GM18870 (cell line): ENCODE data around the gene ARHGEF10L.
"Not testable (repeated sequence)": the region's sequence is repeated elsewhere in the genome, so short reads cannot be mapped to it uniquely, and the experiment has no call there.

ENCODE experiments used
- ATAC-seq: cut with Tn5 transposase; IDR thresholded peaks from one replicate; pipeline ENCODE4 v1.9.1; 2021; ENCODE audit warnings: moderate library complexity; ENCODE audit not compliant: unreplicated experiment

Gene ARHGEF10L, protein sequence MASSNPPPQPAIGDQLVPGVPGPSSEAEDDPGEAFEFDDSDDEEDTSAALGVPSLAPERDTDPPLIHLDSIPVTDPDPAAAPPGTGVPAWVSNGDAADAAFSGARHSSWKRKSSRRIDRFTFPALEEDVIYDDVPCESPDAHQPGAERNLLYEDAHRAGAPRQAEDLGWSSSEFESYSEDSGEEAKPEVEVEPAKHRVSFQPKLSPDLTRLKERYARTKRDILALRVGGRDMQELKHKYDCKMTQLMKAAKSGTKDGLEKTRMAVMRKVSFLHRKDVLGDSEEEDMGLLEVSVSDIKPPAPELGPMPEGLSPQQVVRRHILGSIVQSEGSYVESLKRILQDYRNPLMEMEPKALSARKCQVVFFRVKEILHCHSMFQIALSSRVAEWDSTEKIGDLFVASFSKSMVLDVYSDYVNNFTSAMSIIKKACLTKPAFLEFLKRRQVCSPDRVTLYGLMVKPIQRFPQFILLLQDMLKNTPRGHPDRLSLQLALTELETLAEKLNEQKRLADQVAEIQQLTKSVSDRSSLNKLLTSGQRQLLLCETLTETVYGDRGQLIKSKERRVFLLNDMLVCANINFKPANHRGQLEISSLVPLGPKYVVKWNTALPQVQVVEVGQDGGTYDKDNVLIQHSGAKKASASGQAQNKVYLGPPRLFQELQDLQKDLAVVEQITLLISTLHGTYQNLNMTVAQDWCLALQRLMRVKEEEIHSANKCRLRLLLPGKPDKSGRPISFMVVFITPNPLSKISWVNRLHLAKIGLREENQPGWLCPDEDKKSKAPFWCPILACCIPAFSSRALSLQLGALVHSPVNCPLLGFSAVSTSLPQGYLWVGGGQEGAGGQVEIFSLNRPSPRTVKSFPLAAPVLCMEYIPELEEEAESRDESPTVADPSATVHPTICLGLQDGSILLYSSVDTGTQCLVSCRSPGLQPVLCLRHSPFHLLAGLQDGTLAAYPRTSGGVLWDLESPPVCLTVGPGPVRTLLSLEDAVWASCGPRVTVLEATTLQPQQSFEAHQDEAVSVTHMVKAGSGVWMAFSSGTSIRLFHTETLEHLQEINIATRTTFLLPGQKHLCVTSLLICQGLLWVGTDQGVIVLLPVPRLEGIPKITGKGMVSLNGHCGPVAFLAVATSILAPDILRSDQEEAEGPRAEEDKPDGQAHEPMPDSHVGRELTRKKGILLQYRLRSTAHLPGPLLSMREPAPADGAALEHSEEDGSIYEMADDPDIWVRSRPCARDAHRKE (N-terminal part only)

DNA sequence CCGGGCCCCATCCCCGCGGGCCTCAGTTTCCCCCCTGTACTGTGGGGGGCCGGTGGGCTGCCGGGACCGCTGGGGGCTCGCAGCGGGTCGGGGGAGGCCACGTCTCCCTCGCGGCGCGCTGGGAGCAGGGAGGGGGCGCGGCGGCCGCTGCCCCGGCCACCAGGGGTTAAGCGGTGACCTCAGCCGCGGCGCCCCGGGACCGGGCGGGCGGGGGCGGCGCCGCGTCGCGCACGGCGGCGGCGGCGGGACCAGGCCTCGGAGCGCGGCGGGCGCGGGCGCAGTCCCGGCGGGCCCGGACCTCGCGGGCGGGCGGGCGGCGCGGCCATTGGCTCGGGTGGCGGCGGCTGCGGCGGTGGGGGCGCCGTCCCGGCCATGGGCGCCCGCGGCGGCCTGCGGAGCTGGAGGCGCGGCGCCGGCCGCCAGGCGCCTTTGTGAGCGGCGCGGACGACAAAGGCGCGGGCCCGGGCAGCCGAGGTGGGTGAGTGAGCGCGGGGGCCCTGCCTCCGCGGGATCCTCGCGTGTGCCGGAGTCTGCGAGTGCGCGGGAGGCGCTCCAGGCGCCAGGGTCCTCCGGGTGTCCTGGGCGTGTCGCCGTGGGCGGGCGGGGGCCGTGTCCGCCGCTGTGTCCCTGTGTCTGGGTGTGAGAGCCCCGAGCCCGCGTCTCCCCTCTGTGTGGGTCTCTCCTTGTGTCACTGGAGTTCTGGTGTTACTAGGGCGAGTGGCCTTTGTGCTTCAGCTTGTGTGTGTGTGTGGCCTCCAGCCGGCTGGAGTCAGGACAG, at the start of gene ARHGEF10L:
ARHGEF10L (plus strand) TSS at position 222 of the 778 bp plus-strand sequence. CDS start 40,898 bp downstream, outside the sequence.
- ATAC-seq: no peak

DNA sequence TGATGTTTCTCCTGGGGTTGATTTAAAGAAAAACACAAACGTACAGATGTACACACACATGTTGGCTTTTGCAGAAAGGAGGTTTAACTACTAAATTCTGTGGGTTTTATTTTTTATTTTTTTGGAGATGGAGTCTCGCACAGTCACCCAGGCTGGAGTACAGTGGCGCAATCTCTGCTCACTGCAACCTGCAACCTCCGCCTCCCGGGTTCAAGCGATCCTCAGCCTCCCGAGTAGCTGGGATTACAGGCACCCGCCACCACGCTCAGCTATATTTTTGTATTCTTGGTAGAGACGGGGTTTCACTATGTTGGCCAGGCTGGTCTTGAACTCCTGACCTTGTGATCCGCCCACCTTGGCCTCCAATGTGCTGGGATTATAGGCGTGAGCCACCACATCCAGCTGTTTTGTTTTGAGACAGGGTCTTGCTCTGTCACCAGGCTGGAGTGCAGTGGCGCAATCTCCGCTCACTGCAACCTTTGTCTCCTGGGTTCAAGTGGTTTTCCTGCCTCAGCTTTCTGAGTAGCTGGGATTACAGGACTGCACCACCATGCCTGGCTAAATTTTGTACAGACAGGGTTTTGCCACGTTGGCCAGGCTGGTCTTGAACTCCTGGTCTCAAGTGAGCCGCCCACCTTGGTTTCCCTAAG, 49.6 kb upstream of the ARHGEF10L start:
- not testable (repeated sequence) for ATAC-seq

DNA sequence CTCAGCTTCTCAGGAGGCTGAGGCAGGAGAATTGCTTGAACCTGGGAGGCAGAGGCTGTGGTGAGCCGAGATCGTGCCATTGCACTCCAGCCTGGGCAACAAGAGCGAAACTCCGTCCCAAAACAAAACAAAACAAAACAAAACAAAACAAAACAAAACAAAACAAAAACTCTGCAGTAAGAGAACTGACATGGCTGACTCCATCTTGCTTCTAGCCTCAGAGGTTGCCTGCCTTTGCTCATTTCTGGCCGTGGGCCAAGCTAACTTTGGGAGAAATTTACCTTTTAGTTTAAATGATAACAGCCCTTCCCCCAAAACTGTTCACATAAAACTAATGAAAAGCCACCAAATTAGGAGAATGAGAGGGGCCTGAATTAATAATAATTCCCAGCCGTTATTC, 48.8 kb upstream of the ARHGEF10L start:
- ATAC-seq: not testable (repeated sequence)

DNA sequence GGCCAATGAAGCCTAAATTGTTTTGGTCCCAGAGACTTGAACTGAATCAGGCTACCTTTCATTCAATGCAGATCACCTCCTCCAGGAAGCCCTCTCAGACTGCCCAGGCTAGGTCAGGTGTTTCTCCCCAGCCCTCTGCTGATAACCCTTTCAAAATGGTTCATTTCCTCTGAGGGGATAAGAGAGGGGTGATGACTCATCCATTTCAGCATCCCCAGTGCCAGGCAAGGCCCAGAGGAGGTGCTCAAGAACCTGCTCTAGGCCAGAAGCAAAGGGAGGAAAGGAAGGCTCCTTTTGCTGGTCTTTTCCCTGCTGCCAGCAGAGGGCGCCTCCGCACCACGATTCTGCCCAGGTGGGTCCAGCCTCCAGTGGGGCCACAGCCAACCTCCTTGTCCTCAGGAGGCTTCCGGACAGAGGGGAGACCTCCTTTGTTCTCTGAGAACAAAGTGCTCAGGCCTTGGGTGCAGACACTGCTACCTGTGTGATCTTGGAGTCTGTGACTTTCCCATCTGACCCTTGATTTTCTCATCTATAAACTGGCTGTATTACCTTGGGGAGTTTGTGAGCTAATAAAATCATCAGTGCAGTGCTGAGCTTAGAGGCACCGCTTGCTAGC, 45.3 kb upstream of the ARHGEF10L start:
- no peak for ATAC-seq

DNA sequence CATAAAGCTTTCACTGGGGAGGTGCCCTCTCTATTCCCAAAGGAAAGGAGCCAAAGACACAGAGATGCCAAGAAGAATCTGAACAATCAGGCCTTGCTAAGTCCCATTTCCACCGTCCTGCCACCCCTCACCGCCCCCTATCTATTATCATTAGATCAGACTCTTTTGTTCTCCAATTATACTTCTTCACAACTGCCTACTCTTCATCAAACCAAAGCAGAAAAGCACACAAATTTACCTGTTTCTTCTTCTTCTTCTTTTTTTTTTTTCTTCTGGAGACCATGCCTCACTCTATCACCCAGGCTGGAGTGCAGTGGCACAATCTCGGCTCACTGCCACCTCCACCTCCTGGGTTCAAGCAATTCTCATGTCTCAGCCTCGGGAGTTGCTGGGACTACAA, 43.1 kb upstream of the ARHGEF10L start:
- ATAC-seq: no peak

- ATAC-seq: no peak
These were observed 41.3 kb upstream of the ARHGEF10L start for GRCh38 chr1:17498214-17498613.

GRCh38 chr1:17502326-17502778, 37.1 kb upstream of the ARHGEF10L start:
- ATAC-seq: no peak

- ATAC-seq: no peak
These were observed 36.4 kb upstream of the ARHGEF10L start for GRCh38 chr1:17503146-17503545.

DNA sequence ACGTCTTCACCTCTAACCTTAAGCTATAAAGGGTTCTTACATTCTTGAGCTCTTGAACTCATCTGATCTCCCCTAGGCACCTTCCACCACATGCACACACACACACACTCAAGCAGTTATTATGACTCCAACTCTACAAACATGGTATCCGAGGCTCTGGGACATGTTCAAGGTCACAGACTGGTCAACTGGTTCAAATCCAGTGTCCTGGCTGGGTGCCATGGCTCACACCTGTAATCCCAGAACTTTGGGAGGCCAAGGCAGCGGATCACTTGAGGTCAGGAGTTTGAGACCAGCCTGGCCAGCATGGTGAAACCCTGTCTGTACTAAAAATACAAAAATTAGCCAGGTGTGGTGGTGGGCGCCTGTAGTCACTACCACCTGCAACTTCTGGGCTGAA, 32.3 kb upstream of the ARHGEF10L start:
- not testable (repeated sequence) for ATAC-seq

- no peak for ATAC-seq
These were observed 31.6 kb upstream of the ARHGEF10L start for GRCh38 chr1:17507915-17508314.

GRCh38 chr1:17509363-17509762, 30.1 kb upstream of the ARHGEF10L start:
- ATAC-seq: no peak

DNA sequence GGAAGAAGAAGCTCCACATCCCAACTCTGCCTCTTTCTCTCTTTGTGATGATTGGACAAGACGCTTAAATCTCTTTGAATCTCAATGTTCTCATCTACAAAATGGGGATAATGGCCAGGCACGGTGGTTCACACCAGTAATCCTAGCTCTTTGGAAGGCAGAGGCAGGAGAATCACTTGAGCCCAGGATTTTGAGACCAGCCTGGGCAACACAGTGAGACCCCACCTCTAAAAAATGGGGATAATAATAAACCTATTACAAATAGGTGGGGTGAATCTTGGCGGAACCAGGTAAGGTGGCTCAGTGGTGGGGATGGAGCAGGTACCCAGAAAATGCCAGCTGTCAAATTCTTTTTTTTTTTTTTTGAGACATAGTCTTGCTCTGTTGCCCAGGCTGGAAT, 29.4 kb upstream of the ARHGEF10L start:
- ATAC-seq: no peak

DNA sequence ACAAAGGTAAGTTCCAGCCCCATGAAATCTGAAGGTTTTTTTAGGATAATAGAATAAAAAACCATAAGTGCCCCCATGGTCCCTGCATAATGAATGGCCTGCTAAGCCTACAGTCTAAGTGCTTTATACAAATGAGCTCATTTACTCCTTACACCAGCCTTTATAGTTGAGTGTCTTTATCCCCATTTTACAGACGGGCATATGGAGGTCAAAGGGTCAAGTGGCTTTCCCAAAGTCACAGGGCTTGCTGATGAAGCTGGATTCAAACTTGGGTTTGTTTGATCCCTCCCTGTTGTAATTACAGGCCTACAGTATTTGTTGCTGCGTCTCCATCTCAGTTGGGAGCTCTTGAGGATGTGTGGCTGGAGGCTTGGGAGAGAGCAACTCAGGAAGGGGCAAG, 28.3 kb upstream of the ARHGEF10L start:
- no peak for ATAC-seq

- ATAC-seq: no peak
These were observed 26.4 kb upstream of the ARHGEF10L start for GRCh38 chr1:17513131-17513530.

DNA sequence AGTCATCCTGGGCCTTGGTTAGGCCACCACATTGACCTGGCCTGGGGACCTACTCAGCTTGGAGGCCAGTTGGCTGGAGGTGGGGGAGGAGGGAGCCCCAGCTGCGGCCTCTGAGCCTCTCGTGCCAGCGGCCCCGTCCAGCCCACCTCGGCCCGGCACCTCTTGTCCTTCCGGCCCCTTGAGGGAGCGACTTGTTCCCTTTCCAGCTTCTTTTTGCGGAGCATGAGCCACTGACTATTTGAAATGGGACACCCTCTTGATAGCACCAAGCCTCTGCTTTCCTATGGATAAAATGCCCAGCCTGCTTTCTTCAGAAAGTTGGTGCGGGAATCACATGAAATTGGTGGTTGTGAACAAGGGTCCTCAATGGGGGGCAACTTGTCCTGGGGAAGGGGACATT, 24.7 kb upstream of the ARHGEF10L start:
- ATAC-seq: no peak

- no peak for ATAC-seq
These were observed 23.6 kb upstream of the ARHGEF10L start for GRCh38 chr1:17515902-17516301.

DNA sequence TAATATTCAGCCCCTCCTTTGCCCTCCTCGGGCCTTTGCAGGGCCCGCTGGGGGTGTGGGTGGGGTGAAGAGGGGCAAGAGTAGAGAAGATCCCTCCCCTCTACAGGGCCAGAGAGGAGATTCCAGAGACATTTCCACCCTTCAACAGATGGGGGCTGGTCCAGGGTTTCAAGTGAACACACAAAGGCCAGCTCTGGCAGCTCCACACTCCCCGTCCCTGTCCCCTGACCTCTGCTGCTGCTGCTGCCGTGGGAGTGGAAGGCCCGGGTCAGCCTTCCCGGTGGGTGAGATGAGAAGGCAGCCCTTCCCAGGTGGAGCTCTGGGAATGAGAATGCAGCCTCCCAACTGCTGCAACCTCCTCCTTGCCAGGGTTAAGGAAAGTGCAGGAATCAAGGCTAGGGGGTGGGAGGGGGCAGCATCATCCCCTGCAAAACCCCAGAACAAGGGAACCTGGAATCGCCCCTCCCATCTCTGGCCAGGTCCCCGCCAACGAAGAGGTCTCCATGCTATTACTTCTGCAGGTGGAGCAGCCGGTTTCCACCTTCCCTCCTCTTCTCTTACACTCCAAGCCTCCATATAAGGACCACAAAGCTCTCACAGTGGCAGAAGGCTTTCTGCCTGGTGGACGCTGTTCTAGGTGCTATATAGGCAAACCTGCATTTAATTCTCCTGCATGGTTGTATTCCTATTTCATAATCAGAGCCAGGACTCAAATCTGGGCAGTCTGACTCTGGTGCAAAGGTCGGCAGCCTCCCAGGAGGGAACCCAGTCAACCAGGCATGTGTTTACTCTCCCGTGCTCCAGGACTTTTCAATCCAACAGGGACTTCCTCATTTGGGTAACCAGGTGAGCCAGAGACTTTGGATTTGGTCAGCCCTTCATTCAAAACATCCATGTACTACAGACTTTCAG, 22.9 kb upstream of the ARHGEF10L start:
- no peak for ATAC-seq

GRCh38 chr1:17520041-17520440, 19.5 kb upstream of the ARHGEF10L start:
- no peak for ATAC-seq
